CD14-positive monocyte (primary cell): ENCODE measurements around the gene SVIL. TPM values are rescaled to one million over a fixed set of nuclear protein-coding genes. Genes with fewer than 3 reads are reported as not detected.

Experiments
- DNase-seq, 3 donors: peaks; one replicate each; pipeline ENCODE4 v3.0.0-alpha.2; 2011 to 2022
- H2AFZ ChIP-seq: 2 replicates; pipeline ENCODE4 v1.6.0; 2012; ENCODE audit warnings: mild to moderate bottlenecking, low read depth, low read length, inconsistent platforms; ENCODE audit not compliant: insufficient read depth, poor library complexity, severe bottlenecking
- H3K27ac ChIP-seq, 2 donors: 1 replicate in 1 of 2; 2 replicates in 1 of 2; pipeline ENCODE4 v1.5.1; 2012 to 2013; ENCODE audit warnings: low read length in 2 of 2, control low read depth in 1 of 2, inconsistent platforms in 1 of 2, low read depth in 1 of 2, mild to moderate bottlenecking in 1 of 2
- H3K27me3 ChIP-seq, 2 donors: one replicate each; pipeline versions ENCODE4 v1.6.0 to v1.6.1; 2011 to 2013; ENCODE audit warnings: low read length in 2 of 2; ENCODE audit not compliant: control insufficient read depth in 2 of 2, insufficient read depth in 2 of 2
- H3K36me3 ChIP-seq, 2 donors: replicated peaks in 1 of 2; 1 replicate in 1 of 2; 2 replicates in 1 of 2; pipeline versions ENCODE4 v1.5.1 to v1.6.1; 2012 to 2013; ENCODE audit warnings: low read length in 2 of 2, control low read depth in 1 of 2, inconsistent platforms in 1 of 2, mild to moderate bottlenecking in 1 of 2; ENCODE audit not compliant: insufficient read depth in 2 of 2, control insufficient read depth in 1 of 2
- H3K4me1 ChIP-seq, 2 donors: 1 replicate in 1 of 2; 2 replicates in 1 of 2; pipeline versions ENCODE4 v1.5.1 to v1.6.1; 2012 to 2013; ENCODE audit warnings: low read length in 2 of 2, control low read depth in 1 of 2, inconsistent platforms in 1 of 2, mild to moderate bottlenecking in 1 of 2, moderate library complexity in 1 of 2; ENCODE audit not compliant: insufficient read depth in 2 of 2, control insufficient read depth in 1 of 2
- H3K4me2 ChIP-seq: replicated peaks from 2 replicates; pipeline ENCODE3; 2012; ENCODE audit warnings: low read length, moderate library complexity, mild to moderate bottlenecking; ENCODE audit not compliant: poor library complexity, severe bottlenecking; ENCODE audit errors: extremely low read depth
- H3K4me3 ChIP-seq, 3 experiments: fragments of 200-600 bp in 1 of 3; sonication (generic) in 1 of 3; replicated peaks in 1 of 3; 1 replicate in 2 of 3; 2 replicates in 1 of 3; pipeline ENCODE4 v1.5.1; 2011 to 2013; ENCODE audit warnings: low read length in 3 of 3, mild to moderate bottlenecking in 3 of 3, control low read depth in 2 of 3, low read depth in 2 of 3, inconsistent platforms in 1 of 3, moderate library complexity in 1 of 3
- H3K79me2 ChIP-seq: 2 replicates; pipeline ENCODE4 v1.6.0; 2012; ENCODE audit warnings: mild to moderate bottlenecking, control low read depth, inconsistent platforms, low read length, moderate library complexity; ENCODE audit not compliant: insufficient read depth
- H3K9ac ChIP-seq: 2 replicates; pipeline ENCODE4 v1.6.0; 2017; ENCODE audit warnings: low read length, mild to moderate bottlenecking; ENCODE audit not compliant: insufficient read depth, poor library complexity, severe bottlenecking
- H3K9me3 ChIP-seq, 2 donors: replicated peaks in 1 of 2; 1 replicate in 1 of 2; 2 replicates in 1 of 2; pipeline versions ENCODE4 v1.5.1 to v1.6.1; 2012 to 2013; ENCODE audit warnings: low read length in 2 of 2, control low read depth in 1 of 2; ENCODE audit not compliant: control insufficient read depth in 1 of 2, insufficient read depth in 1 of 2
- H4K20me1 ChIP-seq: 2 replicates; pipeline ENCODE4 v1.6.0; 2012; ENCODE audit warnings: mild to moderate bottlenecking, low read length, control low read depth, moderate library complexity; ENCODE audit not compliant: insufficient read depth
- H3K27ac Mint-ChIP-seq, 7 donors: one replicate each; pipeline ENCODE4 v1.8.0; 2020; ENCODE audit warnings: mild to moderate bottlenecking in 7 of 7, mixed read lengths in 7 of 7, moderate library complexity in 6 of 7, inconsistent platforms in 2 of 7
- H3K27me3 Mint-ChIP-seq, 3 donors: one replicate each; pipeline ENCODE4 v1.8.0; 2021 to 2022; ENCODE audit warnings: low read depth in 3 of 3, mild to moderate bottlenecking in 3 of 3, mixed read lengths in 3 of 3, moderate library complexity in 3 of 3, inconsistent platforms in 1 of 3
- H3K36me3 Mint-ChIP-seq, 2 donors: one replicate each; pipeline ENCODE4 v1.8.0; 2020; ENCODE audit warnings: mixed read lengths in 2 of 2, inconsistent platforms in 1 of 2, mild to moderate bottlenecking in 1 of 2
- H3K4me1 Mint-ChIP-seq: one replicate; pipeline ENCODE4 v1.8.0; 2020; ENCODE audit warnings: mild to moderate bottlenecking, mixed read lengths
- H3K4me3 Mint-ChIP-seq, 2 donors: one replicate each; pipeline ENCODE4 v1.8.0; 2020; ENCODE audit warnings: mild to moderate bottlenecking in 2 of 2, mixed read lengths in 2 of 2, moderate library complexity in 1 of 2
- H3K9me3 Mint-ChIP-seq, 7 donors: one replicate each; pipeline ENCODE4 v1.8.0; 2020 to 2022; ENCODE audit warnings: mixed read lengths in 7 of 7, mild to moderate bottlenecking in 6 of 7, moderate library complexity in 6 of 7, inconsistent platforms in 2 of 7
- WGBS: methylation state at CpG from one replicate; pipeline ENCODE4 v1.1.5; 2013; ENCODE audit warnings: missing lambda C conversion rate; ENCODE audit not compliant: insufficient coverage; 5-methylcytosine and 5-hydroxymethylcytosine counted together
- intact Hi-C, 2 donors: fragments of 100-400 bp; cut with micrococcal nuclease; formaldehyde crosslinking; loops; one replicate each; pipeline versions ENCODE4 v1.15.0 to v1.15.1; 2023
- polyA plus RNA-seq, 3 donors: library from polyadenylated mRNA; depleted of rRNA in 1 of 3; unstranded in 2 of 3; stranded (reverse) in 1 of 3; fragments of 300-500 nt in 2 of 3; fragments of >200 nt in 1 of 3; fragmentation: Illumina TruSeq in 2 of 3; gene quantifications; 1 replicate in 2 of 3; 2 replicates in 1 of 3; pipeline ENCODE4 v1.2.3, GENCODE V29; 2012 to 2021
- TF ChIP-seq, protein P1 (sequence below): fragments of 200-600 bp; IDR thresholded peaks from one replicate; pipeline ENCODE4 v1.8.0; 2022; ENCODE audit warnings: antibody characterized with exemption, mild to moderate bottlenecking

Gene SVIL
- polyA plus RNA-seq, 3 donors, result 2.1 to 14.3 (median 5.8) TPM

DNA sequence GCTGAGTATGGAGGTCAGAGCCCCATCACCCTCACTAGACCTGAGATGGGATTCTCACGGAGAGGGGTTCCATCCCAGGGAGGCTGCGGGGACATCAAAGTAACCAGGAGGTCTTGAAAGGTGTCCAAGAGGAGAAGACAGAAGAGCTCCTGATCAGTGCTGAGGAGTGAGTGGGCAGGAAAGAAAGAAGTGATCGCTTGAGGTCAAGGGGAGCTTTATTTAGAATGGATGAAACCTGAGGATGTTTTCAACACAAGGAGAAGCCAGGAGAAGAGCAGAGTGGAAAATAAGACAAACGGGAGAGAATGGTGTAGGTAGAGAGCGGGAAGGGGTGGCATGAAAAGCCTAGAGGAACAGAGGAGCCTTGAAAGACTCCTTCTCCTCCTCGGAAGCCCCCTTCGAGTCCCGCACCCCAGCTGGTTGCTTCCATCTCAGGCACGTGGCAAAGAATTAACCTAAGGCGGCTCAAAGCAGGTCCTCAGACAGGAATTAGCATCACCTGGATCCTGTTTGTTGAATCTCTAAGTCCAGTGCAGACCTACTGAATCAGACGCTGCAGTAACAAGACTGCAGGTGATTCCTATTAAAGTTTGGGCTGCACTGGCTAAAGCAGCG lies 5.8 kb downstream of the SVIL start:
- no peak overlapping the region for H3K9ac ChIP-seq
- Mint-ChIP-seq H3K4me3 (no peak overlapping the region), H3K9me3 (no peaks in the 10 kb centered on the region), H3K36me3 (peaks cover 22 to 36% of the 10 kb centered on the region in 2 donors), H3K4me1 (peaks cover 33% of the 10 kb centered on the region), H3K27me3 (no peaks in the 10 kb centered on the region), H3K27ac (peak overlapping the region in 6 of 7 donors; percentile 2 to 52 (median 12))
- H3K9me3 ChIP-seq, result no peaks in the 10 kb centered on the region
- TF ChIP-seq, protein P1, sequence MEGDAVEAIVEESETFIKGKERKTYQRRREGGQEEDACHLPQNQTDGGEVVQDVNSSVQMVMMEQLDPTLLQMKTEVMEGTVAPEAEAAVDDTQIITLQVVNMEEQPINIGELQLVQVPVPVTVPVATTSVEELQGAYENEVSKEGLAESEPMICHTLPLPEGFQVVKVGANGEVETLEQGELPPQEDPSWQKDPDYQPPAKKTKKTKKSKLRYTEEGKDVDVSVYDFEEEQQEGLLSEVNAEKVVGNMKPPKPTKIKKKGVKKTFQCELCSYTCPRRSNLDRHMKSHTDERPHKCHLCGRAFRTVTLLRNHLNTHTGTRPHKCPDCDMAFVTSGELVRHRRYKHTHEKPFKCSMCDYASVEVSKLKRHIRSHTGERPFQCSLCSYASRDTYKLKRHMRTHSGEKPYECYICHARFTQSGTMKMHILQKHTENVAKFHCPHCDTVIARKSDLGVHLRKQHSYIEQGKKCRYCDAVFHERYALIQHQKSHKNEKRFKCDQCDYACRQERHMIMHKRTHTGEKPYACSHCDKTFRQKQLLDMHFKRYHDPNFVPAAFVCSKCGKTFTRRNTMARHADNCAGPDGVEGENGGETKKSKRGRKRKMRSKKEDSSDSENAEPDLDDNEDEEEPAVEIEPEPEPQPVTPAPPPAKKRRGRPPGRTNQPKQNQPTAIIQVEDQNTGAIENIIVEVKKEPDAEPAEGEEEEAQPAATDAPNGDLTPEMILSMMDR, result no peak
- WGBS, result 98% methylated on average over 12 of the region's 12 CpGs
- H3K27ac ChIP-seq, result no peak overlapping the region
- intact Hi-C loops, result no loop called here
- H3K4me1 ChIP-seq, result peaks cover 21 to 42% of the 10 kb centered on the region in 2 donors
- no peak for DNase-seq
- H3K4me2 ChIP-seq, result no peak overlapping the region
- H3K79me2 ChIP-seq, result peaks cover 18% of the 10 kb centered on the region
- no peak overlapping the region for H2AFZ ChIP-seq
- H3K36me3 ChIP-seq, result no peaks in the 10 kb centered on the region
- peaks cover 4% of the 10 kb centered on the region for H4K20me1 ChIP-seq
- no peaks in the 10 kb centered on the region for H3K27me3 ChIP-seq
- H3K4me3 ChIP-seq, result no peak overlapping the region

DNA sequence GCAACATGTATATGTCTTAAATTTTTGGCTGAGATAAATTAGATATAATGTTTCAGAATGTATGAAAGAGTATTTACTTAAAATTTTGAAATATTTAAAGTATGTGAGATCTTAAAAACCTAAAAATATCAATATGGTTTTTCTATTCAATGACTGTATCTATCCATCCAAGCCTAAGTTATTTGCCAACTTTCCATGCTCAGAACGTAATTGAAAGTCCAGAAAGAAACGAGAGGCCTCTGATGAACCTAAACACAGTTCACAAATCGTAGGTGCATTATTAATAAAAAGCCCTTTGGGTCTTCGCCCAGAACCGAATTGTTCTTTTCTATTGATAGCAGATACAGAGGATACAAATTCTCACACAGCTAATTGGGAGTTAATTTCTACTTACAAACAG lies 6.5 kb downstream of the SVIL start:
- TF ChIP-seq, protein P1, result no peak
- peaks cover 20 to 35% of the 10 kb centered on the region in 2 donors for H3K36me3 Mint-ChIP-seq
- no peak overlapping the region for H3K27ac Mint-ChIP-seq

More for the DNA sequence above, 6.5 kb downstream of the SVIL start:
- Histone ChIP-seq H3K36me3 (no peaks in the 10 kb centered on the region), H3K27ac (no peak overlapping the region), H3K9me3 (no peaks in the 10 kb centered on the region), H3K27me3 (no peaks in the 10 kb centered on the region), H4K20me1 (peaks cover 8% of the 10 kb centered on the region), H3K4me2 (no peak overlapping the region), H3K4me3 (no peak overlapping the region), H3K9ac (no peak overlapping the region), H3K4me1 (peaks cover 22 to 46% of the 10 kb centered on the region in 2 donors), H2AFZ (no peak overlapping the region), H3K79me2 (peaks cover 19% of the 10 kb centered on the region)
- intact Hi-C loops, result no loop called here
- Mint-ChIP-seq H3K4me1 (peaks cover 33% of the 10 kb centered on the region), H3K27me3 (no peaks in the 10 kb centered on the region), H3K4me3 (no peak overlapping the region), H3K9me3 (no peaks in the 10 kb centered on the region)
- DNase-seq, result no peak
- WGBS, result 100% methylated on average over 2 of the region's 5 CpGs
